ENCODE measurements around the gene RAD17. TPM values are rescaled to one million over a fixed set of nuclear protein-coding genes. Genes with fewer than 3 reads are reported as not detected.
"Not testable (repeated sequence)": the region's sequence is repeated elsewhere in the genome, so short reads cannot be mapped to it uniquely, and the experiment has no call there.

RAD17 gene
- total and polyA plus RNA-seq, 8 donors, result 18.7 to 41.6 (median 37.3) TPM

DNA sequence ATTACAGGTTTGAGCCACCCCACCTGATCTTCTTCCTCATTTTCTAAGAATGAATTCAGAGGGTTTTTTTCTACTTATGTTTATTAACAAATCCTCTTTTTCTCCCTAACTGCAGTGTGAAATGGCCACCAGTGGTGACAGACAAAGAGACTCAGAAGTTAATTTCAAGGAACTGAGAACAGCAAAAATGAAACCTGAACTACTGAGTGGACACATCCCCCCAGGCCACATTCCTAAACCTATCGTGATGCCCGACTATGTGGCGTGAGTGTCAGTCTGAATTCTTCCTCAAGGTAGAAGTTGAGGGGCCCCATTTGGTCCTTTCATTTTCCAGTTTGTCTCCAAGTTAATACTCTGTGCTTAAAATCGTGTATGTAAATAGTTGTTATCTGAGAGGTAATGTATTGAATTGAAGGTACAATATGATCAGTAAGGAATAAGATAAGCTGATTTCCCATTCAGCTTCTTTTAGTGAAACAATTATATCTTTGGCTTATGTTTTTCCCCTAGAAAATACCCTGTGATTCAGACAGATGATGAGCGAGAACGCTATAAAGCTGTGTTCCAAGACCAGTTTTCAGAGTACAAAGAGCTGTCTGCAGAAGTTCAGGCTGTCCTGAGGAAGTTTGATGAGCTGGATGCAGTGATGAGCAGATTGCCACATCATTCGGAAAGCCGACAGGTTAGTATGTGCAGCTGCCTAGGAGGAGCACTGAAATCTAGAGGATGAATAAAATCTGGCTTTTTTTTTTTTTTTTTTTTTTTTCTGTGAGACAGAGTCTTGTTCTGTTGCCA, 63.0 kb downstream of the RAD17 start:
- DNase-seq (no peak), ATAC-seq (no peak)
- Histone ChIP-seq H3K27me3 (no peaks in the 10 kb centered on the region), H3K27ac (no peak overlapping the region), H3K36me3 (peaks cover 0 to 20% of the 10 kb centered on the region in 2 donors), H3K4me1 (no peaks in the 10 kb centered on the region), H3K9me3 (no peaks in the 10 kb centered on the region), H3K4me3 (no peak overlapping the region)
- intact Hi-C loops (cut with DNase I), result no loop called here
- no peak for TF ChIP-seq CTCF (IDR thresholded peaks at IDR 0.05)

DNA sequence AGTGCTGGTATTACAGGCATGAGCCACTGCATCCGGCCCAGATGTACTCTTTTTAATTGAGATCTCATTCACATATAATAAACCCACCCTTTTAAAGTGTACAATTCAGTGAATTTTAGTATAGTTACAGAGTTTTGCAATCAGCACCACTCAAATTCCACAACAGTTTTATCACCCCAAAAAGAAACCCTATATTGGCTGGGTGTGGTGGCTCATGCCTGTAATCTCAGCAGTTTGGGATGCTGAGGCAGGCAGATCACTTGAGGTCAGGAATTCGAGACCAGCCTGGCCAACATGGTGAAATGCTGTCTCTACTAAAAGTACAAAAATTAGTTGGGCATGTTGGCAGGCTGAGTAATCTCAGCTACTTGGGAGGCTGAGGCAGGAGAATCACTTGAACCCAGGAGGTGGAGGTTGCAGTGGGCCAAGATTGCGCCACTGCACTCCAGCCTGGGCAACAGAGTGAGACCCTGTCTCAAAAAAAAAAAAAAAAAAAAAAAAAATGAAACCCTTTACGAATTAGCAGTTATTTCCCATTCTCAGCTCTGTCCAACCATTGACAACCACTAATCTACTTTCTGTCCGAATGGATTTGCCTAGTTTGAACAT, 65.8 kb downstream of the RAD17 start:
- DNase-seq; intact Hi-C loops (cut with DNase I); H3K27me3 ChIP-seq; ATAC-seq; H3K4me3 ChIP-seq; H3K27ac ChIP-seq; H3K4me1 ChIP-seq; H3K9me3 ChIP-seq: not testable (repeated sequence)
- H3K36me3 ChIP-seq, result peaks cover 0 to 20% of the 10 kb centered on the region in 2 donors

GRCh38 chr5:69444127-69444754, 74.6 kb downstream of the RAD17 start:
- H3K4me3 ChIP-seq, result no peak overlapping the region
- intact Hi-C loops (cut with DNase I), result no loop called here
- TF ChIP-seq CTCF (IDR thresholded peaks at IDR 0.05), result no peak
- H3K27me3 ChIP-seq, result no peaks in the 10 kb centered on the region
- H3K36me3 ChIP-seq, result no peaks in the 10 kb centered on the region
- ATAC-seq (peak; percentile 89), DNase-seq (peak in 1 of 4 donors; percentile 27)
- H3K4me1 ChIP-seq, result no peaks in the 10 kb centered on the region
- peak overlapping the region; percentile 57 to 81 for H3K27ac ChIP-seq
- no peaks in the 10 kb centered on the region for H3K9me3 ChIP-seq

DNA sequence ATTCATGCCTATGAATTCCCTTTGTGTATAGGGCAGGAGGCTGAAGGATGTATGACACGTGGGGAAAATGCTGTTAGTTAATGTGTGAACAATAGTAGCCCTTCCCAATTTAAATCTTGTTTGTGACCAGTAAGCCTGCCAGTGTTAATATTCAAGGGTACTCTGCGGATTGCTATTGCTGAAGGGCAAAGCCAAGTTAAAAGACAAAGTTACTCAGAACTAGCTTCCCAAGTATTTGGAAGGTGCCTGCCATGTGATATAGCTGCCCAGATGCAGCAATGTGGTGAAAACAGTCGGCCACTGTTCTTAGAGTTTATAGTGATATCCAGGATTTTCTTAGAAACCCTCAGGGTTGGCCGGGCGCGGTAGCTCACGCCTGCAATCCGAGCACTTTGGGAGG, 79.9 kb downstream of the RAD17 start:
- intact Hi-C loops (cut with DNase I), result no loop called here
- H3K27me3 ChIP-seq, result no peaks in the 10 kb centered on the region
- H3K9me3 ChIP-seq, result no peaks in the 10 kb centered on the region
- no peaks in the 10 kb centered on the region for H3K36me3 ChIP-seq
- TF ChIP-seq CTCF (IDR thresholded peaks at IDR 0.05), result no peak
- H3K27ac ChIP-seq, result no peak overlapping the region
- H3K4me1 ChIP-seq, result no peaks in the 10 kb centered on the region
- no peak for DNase-seq
- H3K4me3 ChIP-seq, result no peak overlapping the region
- ATAC-seq, result no peak

DNA sequence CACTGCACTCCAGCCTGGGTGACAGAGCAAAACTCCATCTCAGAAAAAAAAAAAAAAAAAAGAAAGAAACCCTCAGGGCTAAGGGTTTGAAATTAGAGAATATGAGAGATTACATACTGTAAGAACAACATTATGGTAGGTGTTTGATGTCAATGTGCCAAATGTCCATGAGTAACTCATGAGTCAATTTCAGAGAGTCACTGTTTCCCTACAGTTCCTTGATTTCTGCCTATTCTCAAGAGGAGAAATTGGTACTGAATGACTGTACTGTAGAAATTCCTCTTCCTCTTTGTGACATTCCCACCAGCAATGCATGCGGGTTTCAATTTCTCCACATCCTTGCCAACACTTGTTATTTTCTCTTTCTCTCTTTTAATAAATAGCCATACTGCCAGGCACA, 80.5 kb downstream of the RAD17 start:
- Histone ChIP-seq H3K9me3 (no peaks in the 10 kb centered on the region), H3K36me3 (no peaks in the 10 kb centered on the region), H3K27me3 (no peaks in the 10 kb centered on the region), H3K27ac (no peak overlapping the region), H3K4me1 (no peaks in the 10 kb centered on the region), H3K4me3 (no peak overlapping the region)
- intact Hi-C loops (cut with DNase I), result no loop called here
- TF ChIP-seq CTCF (IDR thresholded peaks at IDR 0.05), result no peak
- ATAC-seq, result peak; percentile 23
- no peak for DNase-seq

DNA sequence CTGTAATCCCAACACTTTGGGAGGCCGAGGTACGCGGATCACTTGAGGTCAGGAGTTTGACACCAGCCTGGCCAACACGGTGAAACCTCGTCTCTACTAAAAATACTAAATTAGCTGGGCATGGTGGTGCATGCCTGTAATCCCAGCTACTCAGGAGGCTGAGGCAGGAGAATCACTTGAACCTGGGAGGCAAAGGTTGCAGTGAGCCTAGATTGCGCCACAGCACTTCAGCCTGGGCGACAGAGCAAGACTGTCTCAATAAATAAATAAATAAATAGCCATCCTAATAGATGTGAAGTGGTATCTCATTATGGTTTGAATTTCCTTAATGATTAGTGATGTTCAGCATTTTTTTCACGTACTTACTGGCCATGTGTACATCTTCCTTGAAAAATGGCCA, 80.9 kb downstream of the RAD17 start:
- intact Hi-C loops (cut with DNase I); H3K4me1 ChIP-seq: not testable (repeated sequence)

More for the DNA sequence above, 80.9 kb downstream of the RAD17 start:
- H3K4me3 ChIP-seq, H3K36me3 ChIP-seq, DNase-seq, ATAC-seq, H3K27ac ChIP-seq, H3K27me3 ChIP-seq, H3K9me3 ChIP-seq: not testable (repeated sequence)
